HG02981 (cell line): ENCODE measurements around the gene ARID1B.

ENCODE experiments used
- ATAC-seq: cut with Tn5 transposase; IDR thresholded peaks from one replicate; pipeline ENCODE4 v1.9.1; 2021; ENCODE audit warnings: mild to moderate bottlenecking, moderate library complexity; ENCODE audit not compliant: unreplicated experiment

ARID1B gene

GRCh38 chr6:156954191-156954590 lies 177.0 kb downstream of the ARID1B start:
- ATAC-seq: no peak

GRCh38 chr6:156954816-156955215 lies 177.6 kb downstream of the ARID1B start:
- ATAC-seq: no peak

GRCh38 chr6:156955494-156956183 lies 178.5 kb downstream of the ARID1B start:
- no peak for ATAC-seq

GRCh38 chr6:156956286-156956685 lies 179.1 kb downstream of the ARID1B start:
- ATAC-seq: no peak

GRCh38 chr6:156957931-156958547 lies 180.9 kb downstream of the ARID1B start:
- peak; percentile 68 for ATAC-seq

- no peak for ATAC-seq
Observed at GRCh38 chr6:156960525-156960924, 183.3 kb downstream of the ARID1B start.

- ATAC-seq: no peak
Observed at GRCh38 chr6:156961282-156961892, 184.2 kb downstream of the ARID1B start.

- no peak for ATAC-seq
Observed at GRCh38 chr6:156963712-156964700, 186.8 kb downstream of the ARID1B start.

- ATAC-seq: no peak
Observed at GRCh38 chr6:156967852-156968251, 190.7 kb downstream of the ARID1B start.

- no peak for ATAC-seq
Observed at GRCh38 chr6:156969233-156969632, 192.1 kb downstream of the ARID1B start.

GRCh38 chr6:156970595-156971112 lies 193.5 kb downstream of the ARID1B start:
- ATAC-seq: no peak

- ATAC-seq: no peak
Observed at GRCh38 chr6:156971153-156971885, 194.1 kb downstream of the ARID1B start.

GRCh38 chr6:156972145-156972544 lies 195.0 kb downstream of the ARID1B start:
- ATAC-seq: no peak

- no peak for ATAC-seq
Observed at GRCh38 chr6:156974830-156975261, 197.7 kb downstream of the ARID1B start.

GRCh38 chr6:156975414-156975813 lies 198.2 kb downstream of the ARID1B start:
- no peak for ATAC-seq

GRCh38 chr6:156976216-156977127 lies 199.3 kb downstream of the ARID1B start:
- no peak for ATAC-seq

GRCh38 chr6:156977527-156978291 lies 200.5 kb downstream of the ARID1B start:
- ATAC-seq: no peak

- peak; percentile 50 for ATAC-seq
Observed at GRCh38 chr6:156978948-156979347, 201.8 kb downstream of the ARID1B start.
